TTC549 (cell line): ENCODE results near the gene CUEDC1.
"Not testable (repeated sequence)": the region's sequence is repeated elsewhere in the genome, so short reads cannot be mapped to it uniquely, and the experiment has no call there.

Experiments
- FAIRE-seq: peaks from 2 replicates; lab custom pipeline; 2012; peaks lifted over from hg19 to GRCh38; lab: Jason Lieb, UNC

Gene CUEDC1

DNA sequence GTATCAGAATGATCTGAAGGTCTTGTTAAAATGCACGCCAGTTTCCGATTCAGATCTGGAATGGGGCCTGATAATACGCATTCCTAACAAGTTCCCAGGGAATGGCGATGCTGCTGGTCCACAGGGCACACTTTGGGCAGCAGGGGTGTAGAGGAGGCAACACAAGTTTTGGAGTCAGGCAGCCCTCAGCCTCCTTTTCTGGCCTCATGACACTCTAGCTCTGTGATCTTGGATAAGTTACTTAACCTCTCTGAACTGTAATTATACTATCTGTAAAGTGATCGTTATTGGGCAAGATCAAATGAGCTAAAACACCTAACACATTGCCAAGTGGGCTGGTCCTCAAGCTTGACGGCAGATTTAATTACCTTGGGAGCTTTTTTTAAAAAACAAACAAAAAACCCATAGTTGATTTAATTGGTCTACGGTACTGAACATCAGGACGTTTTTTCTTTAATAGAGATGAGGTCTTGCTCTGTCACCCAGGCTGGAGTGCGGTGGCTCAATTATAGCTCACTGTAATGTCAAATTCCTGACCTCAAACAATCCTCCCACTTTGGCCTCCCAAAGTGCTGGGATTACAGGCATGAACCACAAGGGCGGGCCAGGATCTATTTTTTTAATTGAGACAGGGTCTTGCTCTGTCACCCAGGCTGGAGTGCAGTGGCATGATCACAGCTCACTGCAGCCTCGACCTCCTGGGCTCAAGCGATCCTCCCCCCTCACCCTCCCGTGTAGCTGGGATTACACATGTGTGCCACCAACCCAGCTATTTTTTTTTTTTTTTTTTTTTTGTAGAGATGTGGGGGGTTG is 95.4 kb downstream of the CUEDC1 start:
- no peak for FAIRE-seq

DNA sequence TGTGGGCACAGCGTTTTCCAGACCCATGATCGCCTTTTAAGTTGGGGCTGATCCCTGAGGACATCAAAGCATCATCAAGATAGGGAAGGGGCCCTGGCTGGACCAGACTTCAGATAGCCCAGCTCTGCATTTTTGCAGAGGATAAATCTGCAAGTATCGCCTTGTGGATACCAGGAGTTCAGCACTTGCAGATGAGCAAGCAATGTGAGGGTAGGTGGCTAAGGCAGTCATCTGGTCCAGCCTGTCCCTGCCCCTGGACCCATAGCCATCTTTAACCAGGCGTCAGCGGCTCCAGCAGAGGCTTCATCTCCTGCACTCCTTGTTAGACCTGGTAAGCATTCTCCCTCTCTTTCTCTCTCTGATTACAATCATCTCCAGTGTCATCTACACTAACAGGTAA is 96.4 kb downstream of the CUEDC1 start:
- FAIRE-seq = no peak

DNA sequence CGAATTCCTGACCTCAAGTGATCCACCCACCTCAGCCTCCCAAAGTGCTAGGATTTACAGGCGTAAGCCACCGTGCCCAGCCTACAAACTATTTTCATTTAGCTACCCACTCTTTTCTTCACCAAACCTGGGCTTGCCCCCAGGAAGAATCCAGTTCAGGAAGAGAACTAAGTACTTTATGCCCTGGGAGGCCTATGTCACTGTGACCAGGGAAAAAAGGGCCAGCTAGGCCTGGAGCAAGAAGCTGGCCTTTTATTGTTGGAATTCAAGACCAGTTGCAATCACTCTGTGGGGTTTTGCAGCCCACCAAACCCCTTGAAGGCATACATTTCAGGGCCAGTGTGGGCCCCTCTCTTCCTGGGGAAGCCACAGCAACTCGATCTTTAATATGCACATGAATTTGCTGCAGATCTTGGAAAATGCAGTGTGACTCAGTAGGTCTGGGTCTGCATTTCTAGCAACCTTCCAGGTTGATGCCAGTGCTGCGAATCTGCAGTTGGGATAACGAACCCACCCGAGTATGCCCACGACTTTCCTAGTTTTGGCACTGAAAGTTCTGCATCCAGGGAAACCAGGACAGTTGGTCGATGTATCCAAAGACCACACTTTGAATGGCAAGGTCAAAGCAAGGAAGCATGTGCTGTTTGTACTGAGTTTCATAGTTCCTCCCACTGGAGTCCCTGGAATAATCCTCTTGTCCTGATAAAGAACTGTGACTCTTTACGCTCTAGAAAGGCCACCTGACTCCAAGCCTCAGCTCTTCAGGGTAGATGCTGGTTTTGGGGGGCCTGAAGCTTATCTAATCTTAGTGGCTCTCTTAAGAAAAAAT is 98.2 kb downstream of the CUEDC1 start:
- no peak for FAIRE-seq

DNA sequence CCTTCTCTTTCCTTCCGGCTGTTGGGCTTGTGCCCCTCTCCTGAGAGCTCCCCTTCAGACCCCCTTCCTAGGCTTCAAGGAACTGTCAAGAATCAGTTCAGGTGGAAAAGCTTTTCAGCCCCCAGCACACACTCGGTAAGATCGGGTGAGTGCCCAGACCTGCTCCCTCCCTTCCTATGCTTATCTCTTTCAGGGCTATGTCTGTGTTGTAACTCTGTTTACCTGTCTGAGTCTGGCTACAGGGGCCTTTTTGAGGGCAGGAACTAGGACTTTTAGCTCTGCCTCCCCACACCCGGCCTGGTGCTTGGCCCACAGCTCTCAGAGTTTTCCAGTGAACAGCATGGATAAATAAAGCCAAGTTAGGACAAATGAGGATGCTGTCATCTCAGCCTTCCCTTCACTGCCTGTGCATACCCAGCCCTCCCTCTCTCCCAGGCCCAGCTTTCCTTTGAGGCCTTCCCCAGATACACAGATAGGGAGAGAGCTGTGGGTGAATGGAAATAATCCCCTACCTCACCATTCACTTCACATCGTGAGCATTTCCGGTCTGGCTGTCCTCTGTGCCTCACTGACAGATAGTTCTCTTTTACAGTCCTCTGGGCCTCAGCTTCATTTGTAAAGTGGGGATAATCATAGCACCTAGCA is 99.7 kb downstream of the CUEDC1 start:
- FAIRE-seq = no peak

DNA sequence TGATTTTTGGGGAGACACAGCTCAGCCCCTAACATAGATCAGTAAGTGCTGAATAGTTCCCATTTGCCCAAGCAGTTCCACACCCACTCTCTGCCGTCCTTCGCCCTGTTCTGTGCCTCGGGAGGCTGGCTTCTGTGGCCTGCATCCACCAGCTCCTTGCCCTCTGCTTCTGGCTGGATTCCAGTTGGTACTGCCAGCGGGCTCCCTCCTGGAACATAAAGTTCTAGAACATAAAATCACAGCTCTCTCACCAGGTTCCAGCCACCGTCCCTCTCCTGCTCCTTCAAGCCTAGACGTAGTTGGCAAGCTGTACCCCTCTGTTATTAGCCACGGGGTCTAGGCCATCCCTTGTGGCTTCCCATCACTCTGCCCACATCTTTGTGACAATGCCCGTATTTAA is 101.5 kb downstream of the CUEDC1 start:
- no peak for FAIRE-seq

DNA sequence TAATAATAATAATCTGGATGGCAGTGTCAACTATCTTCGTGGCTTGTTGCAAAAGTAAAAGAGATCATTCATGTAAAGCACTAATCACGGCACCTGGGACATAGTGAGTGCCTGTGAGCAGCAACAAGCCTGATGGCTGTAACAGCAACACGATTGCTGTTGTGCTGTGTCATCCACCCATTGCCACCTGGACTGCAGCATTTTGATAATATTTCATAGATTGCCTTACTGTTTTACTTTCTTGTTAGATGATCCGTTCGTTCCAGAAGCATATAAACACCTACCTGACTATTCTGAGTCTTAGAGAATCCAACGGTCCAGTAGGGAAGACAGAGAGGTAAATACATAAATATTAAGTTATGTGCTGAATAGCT is 102.3 kb downstream of the CUEDC1 start:
- FAIRE-seq = no peak

DNA sequence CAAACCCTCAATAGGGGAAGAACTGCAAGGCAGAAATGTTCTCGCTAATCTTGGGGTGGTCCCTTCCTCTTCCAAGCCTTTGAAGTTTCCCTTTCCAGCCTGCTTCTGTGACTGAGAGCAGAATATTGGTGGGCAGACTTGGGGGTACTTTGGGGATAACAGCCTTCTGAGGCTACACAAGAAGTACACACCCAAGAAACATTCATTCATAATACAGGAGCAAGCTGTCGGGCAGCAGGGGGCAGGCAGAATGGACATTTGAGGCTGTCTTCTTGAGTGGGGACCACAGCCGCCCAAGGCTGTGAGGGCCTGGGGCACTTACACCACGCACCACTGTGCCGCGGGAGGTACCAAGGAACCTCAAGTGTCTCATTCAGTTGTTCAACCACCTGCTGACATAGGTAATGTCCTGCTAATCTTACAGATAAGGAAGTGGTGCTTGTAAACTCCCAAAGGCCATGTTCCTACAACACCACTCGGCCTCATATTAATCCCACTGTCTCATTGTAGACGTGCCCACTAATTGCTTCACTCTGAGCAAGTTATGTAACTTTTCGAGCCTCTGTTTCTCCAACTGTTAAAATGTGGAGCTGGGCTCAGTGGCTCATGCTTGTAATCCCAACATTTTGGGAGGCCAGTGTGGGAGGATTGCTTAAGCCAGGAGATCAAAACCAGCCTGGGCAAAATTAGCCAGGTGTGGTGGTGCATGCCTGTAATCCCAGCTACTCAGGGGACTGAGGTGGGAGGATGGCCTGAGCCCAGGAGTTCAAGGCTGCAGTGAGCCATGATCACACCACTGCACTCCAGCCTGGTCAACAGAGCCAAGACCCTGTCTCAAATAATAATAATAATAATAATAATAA is 102.9 kb downstream of the CUEDC1 start:
- no peak for FAIRE-seq

DNA sequence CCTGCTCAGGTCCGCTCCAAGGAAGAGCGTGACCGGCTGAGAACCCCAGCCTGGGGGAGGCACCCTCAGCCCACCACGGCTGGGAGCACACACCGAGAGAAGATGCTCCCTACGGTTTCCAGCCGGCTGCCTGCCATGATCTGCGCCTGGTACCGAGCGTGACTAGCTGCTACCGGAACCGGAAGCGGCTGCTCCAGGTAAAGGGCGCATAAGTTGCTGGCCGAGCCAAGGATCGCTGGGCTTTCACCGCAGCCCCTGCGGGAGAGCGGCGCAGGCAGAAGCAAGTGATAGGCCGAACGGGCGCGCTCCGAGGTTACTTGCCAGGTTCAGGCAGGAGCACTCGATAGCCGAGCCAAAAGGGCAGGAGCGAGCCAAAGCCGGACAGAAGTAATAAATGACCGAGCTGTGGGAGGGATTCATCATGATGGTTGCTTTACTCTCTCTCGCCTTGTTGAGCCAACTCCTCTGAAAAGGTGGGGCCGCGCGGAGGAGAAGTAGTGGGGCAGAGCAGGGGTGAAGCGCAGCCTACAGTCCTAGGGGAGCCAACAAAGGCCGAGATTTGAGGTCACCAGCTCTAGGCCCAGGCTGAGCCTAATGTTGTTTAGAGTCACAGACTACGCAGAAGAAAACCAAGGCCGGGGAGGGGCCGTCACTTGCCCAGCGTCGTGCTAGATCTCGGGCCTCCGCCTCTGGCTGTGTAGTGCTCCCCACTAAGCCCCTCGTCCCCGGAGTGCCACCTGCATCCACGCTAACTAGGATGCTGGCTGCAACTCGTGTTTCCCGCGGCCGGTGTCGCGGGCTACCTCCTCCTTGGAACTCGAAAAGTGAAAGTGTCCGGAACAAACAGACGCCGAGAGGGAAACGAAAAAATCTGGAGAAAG is 105.1 kb downstream of the CUEDC1 start, which contains the start of gene MRPS23:
Gene MRPS23, minus strand, starts transcription at position 171 of the 881 bp plus-strand sequence. Its CDS starts 34 bp downstream, at position 137.
- FAIRE-seq = peak; percentile 74

DNA sequence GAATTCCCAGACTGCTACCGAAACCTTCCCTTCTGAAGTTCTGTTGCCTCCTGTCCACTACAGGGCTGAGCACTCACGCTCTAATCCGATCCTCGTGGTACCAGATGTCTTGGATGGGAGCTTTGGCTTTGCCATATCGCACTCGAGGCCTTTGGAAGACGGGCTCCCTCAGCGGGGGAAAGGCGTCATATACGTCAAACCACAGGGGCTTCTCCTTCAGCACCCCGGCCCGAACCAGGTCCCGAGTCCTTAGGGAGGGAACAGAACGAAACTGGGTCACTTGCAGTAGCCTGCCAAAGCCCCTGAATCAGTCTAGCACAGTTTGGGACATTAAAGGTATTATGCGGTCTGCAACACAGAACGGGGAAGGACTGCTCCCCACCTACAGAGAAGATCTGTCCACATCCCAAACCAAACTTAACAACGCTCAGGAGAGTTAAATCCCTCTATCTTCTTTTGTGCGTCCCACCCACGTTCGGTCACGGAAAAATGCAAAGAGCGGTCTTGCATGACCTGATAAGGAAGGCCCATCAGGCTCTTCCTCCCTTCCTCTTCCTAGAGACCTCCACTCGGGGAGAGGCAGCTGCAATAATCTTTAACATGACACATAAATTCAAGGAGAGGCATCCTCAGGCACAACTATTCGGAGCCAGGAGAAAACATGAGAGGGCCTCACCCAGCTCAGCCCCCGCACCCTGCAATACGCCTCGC is 105.9 kb downstream of the CUEDC1 start:
- FAIRE-seq = no peak

DNA sequence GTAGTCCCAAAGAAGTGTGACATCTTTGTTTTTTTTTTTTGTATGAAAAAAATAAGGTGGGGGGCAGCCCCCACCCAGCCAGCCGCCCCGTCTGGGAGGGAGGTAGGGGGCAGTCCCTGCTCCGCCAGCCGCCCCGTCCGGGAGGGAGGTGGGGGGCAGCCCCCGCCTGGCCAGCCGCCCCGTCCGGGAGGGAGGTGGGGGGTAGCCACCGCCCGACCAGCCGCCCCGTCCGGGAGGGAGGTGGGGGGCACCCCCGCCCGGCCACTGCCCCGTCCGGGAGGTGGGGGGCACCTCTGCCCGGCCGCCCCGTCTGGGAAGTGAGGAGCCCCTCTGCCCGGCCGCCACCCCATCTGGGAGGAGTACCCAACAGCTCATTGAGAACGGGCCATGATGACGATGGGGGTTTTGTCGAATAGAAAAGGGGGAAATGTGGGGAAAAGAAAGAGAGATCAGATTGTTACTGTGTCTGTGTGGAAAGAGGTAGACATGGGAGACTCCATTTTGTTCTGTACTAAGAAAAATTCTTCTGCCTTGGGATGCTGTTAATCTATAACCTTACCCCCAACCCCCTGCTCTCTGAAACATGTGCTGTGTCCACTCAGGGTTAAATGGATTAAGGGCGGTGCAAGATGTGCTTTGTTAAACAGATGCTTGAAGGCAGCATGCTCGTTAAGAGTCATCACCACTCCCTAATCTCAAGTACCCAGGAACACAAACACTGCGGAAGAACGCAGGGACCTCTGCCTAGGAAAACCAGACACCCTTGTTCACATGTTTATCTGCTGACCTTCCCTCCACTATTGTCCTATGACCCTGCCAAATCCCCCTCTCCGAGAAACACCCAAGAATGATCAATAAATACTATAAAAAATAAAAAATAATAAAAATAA is 108.9 kb downstream of the CUEDC1 start:
- FAIRE-seq = not testable (repeated sequence)

DNA sequence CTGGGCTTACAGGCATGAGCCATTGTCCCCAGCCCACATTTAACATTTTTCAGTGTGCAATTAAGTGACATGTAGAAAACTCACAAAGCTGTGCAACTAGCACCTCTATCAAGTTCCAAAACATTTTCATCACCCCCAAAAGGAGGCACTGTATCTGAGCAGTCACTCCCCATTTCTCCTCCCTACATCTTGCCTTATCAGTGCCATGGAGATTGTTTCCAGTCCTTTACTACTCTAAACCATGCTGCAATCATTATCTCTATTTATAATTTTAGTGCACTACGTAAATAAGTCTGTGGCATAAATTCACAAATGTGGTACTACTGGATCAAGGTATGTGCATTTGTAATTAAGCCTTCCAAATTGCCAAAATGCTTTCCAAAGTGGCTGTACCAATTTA is 112.9 kb downstream of the CUEDC1 start:
- no peak for FAIRE-seq

DNA sequence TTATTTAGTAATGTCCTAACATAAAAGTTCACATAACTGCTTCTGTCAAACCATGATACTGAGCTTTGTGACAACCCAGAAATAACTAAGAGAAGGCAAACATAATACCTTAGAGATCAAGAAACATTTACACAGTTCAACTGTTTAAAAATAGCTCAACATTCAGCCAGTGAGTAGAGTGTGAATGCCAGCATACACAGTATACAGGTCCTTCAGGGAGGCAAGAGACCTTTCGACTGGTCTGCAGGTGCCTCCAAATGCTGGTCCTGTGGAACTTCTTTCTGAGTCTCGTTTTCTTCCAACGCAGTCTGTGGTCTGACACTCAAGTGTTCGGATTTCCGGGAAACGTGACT is 115.7 kb downstream of the CUEDC1 start:
- FAIRE-seq = no peak

DNA sequence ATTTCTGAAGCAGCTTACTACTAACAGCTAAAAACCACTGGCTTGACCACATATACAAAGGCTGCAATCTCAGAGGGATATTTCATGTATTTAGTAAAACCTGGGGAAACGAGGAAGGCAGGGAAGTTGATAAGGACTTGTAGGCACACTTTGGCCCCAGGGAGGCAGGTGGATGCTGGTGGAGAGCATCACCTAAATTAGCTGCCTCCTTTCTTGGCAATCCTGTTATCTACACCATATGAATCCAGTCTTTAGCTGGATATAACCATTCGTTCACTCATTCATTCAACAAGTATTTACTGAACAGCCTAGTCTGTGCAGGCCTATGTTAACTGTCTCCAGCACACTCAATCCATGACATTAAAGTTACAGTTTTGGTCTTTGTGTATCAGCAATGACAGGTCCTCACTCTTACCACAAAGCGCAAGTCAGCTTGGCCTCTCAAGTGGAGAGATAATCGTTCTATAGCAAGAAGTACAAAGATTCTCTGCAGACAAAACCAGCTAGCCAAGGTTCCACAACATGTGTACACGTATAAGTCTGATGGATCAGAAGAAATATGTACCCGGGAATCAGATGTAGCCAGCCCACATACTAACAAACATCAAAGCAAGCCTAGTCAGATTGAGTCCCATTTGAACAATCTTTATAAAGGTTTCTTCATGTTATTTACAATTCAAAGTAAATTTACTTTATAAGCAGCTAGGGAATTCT is 116.2 kb downstream of the CUEDC1 start:
- no peak for FAIRE-seq

DNA sequence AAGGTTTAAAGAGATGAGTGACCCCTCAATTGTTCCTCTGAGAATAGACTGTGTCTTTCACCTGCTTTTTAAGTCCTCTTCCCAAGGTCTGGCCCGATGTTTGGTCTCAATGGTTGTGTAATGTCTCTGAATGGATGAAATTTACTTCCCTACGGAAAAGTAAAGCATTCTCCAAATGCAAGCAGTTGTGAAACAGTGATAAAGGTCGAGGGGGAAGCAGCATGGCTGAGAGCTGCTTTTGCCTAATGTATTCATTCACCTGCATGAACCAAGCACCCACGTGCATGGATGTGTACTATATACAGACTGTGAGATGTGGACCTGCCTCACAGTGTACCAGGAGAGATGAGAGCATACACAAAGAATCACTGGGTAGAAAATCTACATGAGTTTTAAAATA is 116.8 kb downstream of the CUEDC1 start:
- no peak for FAIRE-seq

DNA sequence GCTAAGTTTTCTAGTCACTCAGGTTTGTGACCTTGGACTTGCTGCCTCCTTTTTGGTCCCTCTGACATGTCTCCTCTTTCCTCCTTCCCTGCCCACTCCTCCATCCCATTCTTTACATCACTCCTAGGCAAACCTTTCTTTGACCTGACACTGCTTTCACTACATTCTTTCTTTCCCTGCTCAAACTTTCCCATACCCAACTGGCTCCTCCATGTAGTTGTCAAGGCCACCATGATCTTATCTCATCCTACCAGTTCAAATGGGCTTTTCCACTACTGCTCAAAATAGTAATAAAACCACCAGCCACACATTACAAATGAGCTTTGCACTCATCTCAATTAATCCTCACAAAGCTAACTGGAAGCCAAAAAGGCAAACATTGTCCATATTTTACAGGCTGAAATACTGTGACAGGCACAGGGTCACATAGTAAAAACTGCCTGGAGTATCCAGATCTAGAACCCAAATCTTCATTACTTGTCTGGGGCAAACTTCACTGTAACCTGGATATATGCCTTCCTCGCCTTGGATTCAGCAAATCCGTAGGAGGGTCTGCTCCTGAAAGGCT is 119.8 kb downstream of the CUEDC1 start:
- no peak for FAIRE-seq

DNA sequence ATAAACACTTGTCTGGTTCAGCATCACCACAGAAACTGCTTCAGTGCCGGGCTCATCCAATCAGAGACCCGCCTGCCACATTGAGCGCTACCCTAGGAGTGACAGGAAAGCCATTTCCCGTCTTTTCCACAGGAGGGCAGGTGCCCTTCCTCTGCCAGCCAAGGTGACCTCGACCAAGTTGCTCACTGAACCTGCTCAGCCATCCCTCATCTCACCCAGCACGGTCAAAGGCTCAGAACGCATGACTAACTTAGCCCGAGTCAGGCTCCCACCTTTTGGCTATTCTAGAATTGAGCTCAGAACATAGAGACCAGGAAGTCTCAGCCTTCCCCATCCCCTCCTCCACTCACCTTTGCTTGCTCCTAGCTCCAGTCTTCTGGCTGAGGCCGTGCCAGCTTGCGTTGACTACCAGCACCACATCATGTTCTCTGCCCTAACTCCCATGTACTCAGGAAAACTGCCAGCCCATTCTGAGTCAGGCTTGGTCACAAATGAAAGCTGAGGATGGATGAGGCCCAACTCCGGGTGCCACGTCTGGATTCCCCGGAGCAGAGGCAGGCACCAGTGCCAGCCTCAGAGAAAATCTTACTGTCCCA is 121.0 kb downstream of the CUEDC1 start:
- FAIRE-seq = no peak

DNA sequence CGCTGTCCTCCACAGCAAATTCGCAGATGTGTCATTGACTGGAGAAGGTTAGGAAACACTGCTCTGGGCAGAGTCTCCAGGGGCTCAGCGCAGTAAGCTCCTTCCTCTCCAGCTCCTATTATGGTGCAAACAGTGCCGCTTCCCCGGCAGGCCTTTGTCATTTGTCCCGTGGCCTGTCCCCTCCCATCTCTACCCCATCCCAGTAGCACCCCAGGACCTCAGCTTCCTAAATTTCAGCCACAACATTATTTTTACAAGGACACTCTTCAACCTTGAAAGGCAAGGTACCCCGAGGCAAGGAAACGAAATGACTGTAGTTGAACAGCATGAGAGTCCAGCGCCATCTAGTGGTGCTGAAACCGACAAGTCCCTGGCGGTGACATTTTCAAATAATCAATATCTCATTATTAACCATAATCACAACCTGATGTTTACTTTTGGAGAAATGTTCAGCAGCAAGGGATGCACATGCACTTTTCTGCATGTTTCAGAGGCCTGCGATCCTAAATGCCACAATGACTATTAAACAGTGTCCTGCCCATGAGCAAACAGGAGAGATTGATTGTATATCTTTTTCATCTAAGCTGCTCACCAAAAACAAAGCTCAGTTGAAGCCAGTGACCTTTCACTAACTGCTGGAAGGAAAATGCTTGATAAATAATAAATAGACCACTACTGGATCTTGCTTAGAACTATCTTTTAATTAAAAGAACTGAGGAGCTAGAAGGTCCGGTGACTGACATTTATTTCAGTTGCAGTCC is 121.9 kb downstream of the CUEDC1 start:
- FAIRE-seq = no peak
